HG03354 (cell line): ENCODE data around the gene RBM26.
"Not testable (repeated sequence)": the region's sequence is repeated elsewhere in the genome, so short reads cannot be mapped to it uniquely, and the experiment has no call there.

Experiments used
- ATAC-seq: cut with Tn5 transposase; IDR thresholded peaks from one replicate; pipeline ENCODE4 v1.9.1; 2021; ENCODE audit warnings: mild to moderate bottlenecking; ENCODE audit not compliant: unreplicated experiment, poor library complexity, severe bottlenecking

The RBM26 gene

GRCh38 chr13:79287939-79288795 lies 117.9 kb downstream of the RBM26 start:
- ATAC-seq, result no peak

GRCh38 chr13:79285159-79285558 lies 120.9 kb downstream of the RBM26 start:
- ATAC-seq, result no peak

- ATAC-seq, result no peak
These were observed 122.3 kb downstream of the RBM26 start for GRCh38 chr13:79283742-79284141.

- ATAC-seq, result no peak
These were observed 123.1 kb downstream of the RBM26 start for GRCh38 chr13:79282976-79283375.

- no peak for ATAC-seq
These were observed 123.5 kb downstream of the RBM26 start for GRCh38 chr13:79282508-79282907.

GRCh38 chr13:79281339-79281747 lies 124.7 kb downstream of the RBM26 start:
- no peak for ATAC-seq

- not testable (repeated sequence) for ATAC-seq
These were observed 126.3 kb downstream of the RBM26 start for GRCh38 chr13:79279735-79280134.

GRCh38 chr13:79273045-79273444 lies 133.0 kb downstream of the RBM26 start:
- no peak for ATAC-seq

- ATAC-seq, result no peak
These were observed 134.4 kb downstream of the RBM26 start for GRCh38 chr13:79271616-79272015.

GRCh38 chr13:79270859-79271258 lies 135.2 kb downstream of the RBM26 start:
- no peak for ATAC-seq
